ENCODE results near the gene IFITM5. TPM values are rescaled to one million over a fixed set of nuclear protein-coding genes. Genes with fewer than 3 reads are reported as not detected.

The IFITM5 gene
- total RNA-seq, 4 donors from 2014 or later, result not detected

- peak within 1 kb of the TSS; percentile 44 for H3K4me3 ChIP-seq
- no peak for TF ChIP-seq POLR2AphosphoS5 (IDR thresholded peaks at IDR 0.05)
- no peak for TF ChIP-seq EP300 (IDR thresholded peaks at IDR 0.05)
- no peak for TF ChIP-seq CTCF (IDR thresholded peaks at IDR 0.05)
- no peak for TF ChIP-seq POLR2A (IDR thresholded peaks at IDR 0.05)
- H3K4me1 ChIP-seq, result peaks cover 34% of the 10 kb centered on the region
- no peaks in the 10 kb centered on the region for H3K9me3 ChIP-seq
- H3K27me3 ChIP-seq, result peaks cover 54% of the 10 kb centered on the region
- 78% methylated on average over 19 of the region's 21 CpGs for WGBS
- H3K27ac ChIP-seq, result no peak within 1 kb of the TSS
- no peaks in the 10 kb centered on the region for H3K36me3 ChIP-seq
- DNase-seq (ENCODE audit: low spot score in 2 of 2), result peak in 1 of 2 donors; percentile 66
Measured at GRCh38 chr11:278001-278951, 21.1 kb downstream of the IFITM5 start, which contains the start of gene NLRP6. TSS of gene NLRP6 (plus strand) at chr11:278407. CDS start at chr11:278570, 163 bp downstream.

GRCh38 chr11:276219-276618 is 23.1 kb downstream of the IFITM5 start:
- no peaks in the 10 kb centered on the region for H3K36me3 ChIP-seq
- H3K27me3 ChIP-seq, result peaks cover 35% of the 10 kb centered on the region
- peaks cover 27% of the 10 kb centered on the region for H3K4me1 ChIP-seq
- no peak for DNase-seq (ENCODE audit: low spot score in 2 of 2)
- no peak for TF ChIP-seq EP300 (IDR thresholded peaks at IDR 0.05)
- TF ChIP-seq POLR2A (IDR thresholded peaks at IDR 0.05), result no peak
- no peak for TF ChIP-seq CTCF (IDR thresholded peaks at IDR 0.05)
- no peak for TF ChIP-seq POLR2AphosphoS5 (IDR thresholded peaks at IDR 0.05)
- H3K4me3 ChIP-seq, result no peak overlapping the region
- no peaks in the 10 kb centered on the region for H3K9me3 ChIP-seq
- no peak overlapping the region for H3K27ac ChIP-seq

GRCh38 chr11:272931-273198 is 26.5 kb downstream of the IFITM5 start:
- no peak for TF ChIP-seq POLR2A (IDR thresholded peaks at IDR 0.05)
- Histone ChIP-seq H3K27ac (no peak overlapping the region), H3K4me3 (no peak overlapping the region), H3K27me3 (peaks cover 1% of the 10 kb centered on the region), H3K4me1 (peaks cover 12% of the 10 kb centered on the region), H3K36me3 (no peaks in the 10 kb centered on the region), H3K9me3 (no peaks in the 10 kb centered on the region)
- peak in 1 of 2 donors; percentile 34 for DNase-seq (ENCODE audit: low spot score in 2 of 2)
- 86% methylated on average over 6 of the region's 6 CpGs for WGBS

DNA sequence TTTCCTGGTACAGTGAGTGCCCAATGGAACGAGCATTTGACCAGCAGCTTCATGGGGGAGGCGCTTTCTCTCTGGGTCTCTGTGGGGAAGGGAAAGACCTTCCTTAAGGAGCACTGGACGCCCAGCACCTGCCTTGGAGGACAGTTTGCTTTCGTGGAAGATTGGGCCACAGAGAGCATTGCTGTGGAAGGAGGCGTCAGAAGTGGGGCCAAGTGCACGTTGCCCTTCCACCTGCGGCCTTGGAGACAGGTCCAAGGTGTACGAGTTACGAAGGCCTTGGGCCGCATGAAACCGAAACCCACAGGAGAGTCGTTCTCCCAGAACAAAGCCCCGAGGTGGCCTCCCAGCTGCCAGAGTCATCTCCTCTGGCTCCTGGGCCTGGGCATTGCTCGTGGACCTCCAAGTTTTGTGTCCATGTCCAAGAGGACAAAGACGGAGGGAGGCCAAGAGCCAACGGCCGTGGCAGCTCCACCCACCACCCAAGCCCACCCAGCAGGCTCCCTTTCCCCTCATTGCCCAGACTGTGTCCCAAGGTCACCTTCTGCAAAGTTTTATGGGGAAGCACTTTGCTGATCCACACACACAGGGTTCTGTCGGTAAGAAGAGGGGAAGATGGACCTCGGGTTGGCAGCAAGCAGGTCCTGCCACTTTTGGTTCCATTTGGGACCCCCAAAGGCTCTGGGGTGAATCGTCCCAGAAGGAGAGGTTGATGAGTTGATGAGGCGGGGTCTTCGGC is 27.0 kb downstream of the IFITM5 start:
- WGBS, result 92% methylated on average over 22 of the region's 22 CpGs
- TF ChIP-seq POLR2AphosphoS5 (IDR thresholded peaks at IDR 0.05), result no peak
- TF ChIP-seq EP300 (IDR thresholded peaks at IDR 0.05), result no peak
- TF ChIP-seq CTCF (IDR thresholded peaks at IDR 0.05), result no peak
- TF ChIP-seq POLR2A (IDR thresholded peaks at IDR 0.05), result no peak
- H3K36me3 ChIP-seq, result no peaks in the 10 kb centered on the region

DNA sequence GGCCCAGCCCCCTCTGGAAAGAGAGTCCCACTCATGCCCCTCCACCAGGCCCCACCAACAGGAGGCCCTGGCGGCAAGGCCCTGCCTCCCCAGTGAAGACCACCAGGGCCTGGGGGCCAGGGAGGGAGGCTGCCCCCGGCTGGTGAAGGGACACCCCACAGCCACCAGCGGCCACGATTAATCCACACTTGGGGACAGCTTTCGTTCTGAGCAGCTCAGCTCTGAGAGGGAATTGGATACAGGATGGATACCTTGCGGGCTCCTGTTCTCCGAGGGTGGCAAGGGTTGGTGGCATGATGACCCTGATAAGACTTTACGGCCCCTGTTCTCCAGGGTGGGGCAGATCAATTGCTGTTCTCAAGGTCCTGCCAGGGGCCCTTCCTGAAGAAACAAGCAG is 28.0 kb downstream of the IFITM5 start:
- DNase-seq (ENCODE audit: low spot score in 2 of 2), result peak in 1 of 2 donors; percentile 52
- H3K9me3 ChIP-seq, result no peaks in the 10 kb centered on the region
- H3K4me3 ChIP-seq, result no peak overlapping the region
- H3K36me3 ChIP-seq, result no peaks in the 10 kb centered on the region
- TF ChIP-seq POLR2AphosphoS5 (IDR thresholded peaks at IDR 0.05), result no peak
- TF ChIP-seq POLR2A (IDR thresholded peaks at IDR 0.05), result no peak
- no peak for TF ChIP-seq EP300 (IDR thresholded peaks at IDR 0.05)
- no peak for TF ChIP-seq CTCF (IDR thresholded peaks at IDR 0.05)
- WGBS, result 85% methylated on average over 3 of the region's 8 CpGs
- H3K27me3 ChIP-seq, result no peaks in the 10 kb centered on the region
- peaks cover 17% of the 10 kb centered on the region for H3K4me1 ChIP-seq
- H3K27ac ChIP-seq, result no peak overlapping the region

More for the DNA sequence above, 27.0 kb downstream of the IFITM5 start:
- Histone ChIP-seq H3K4me1 (peaks cover 17% of the 10 kb centered on the region), H3K4me3 (no peak overlapping the region), H3K27ac (no peak overlapping the region), H3K9me3 (no peaks in the 10 kb centered on the region), H3K27me3 (no peaks in the 10 kb centered on the region)
- peak in 1 of 2 donors; percentile 60 for DNase-seq (ENCODE audit: low spot score in 2 of 2)

Data from suprapubic skin (tissue), 4 donors.